Measurements from ENCODE around the gene IFT20. TPM values are rescaled to one million over a fixed set of nuclear protein-coding genes. Genes with fewer than 3 reads are reported as not detected.
A peak's percentile ranks its signal among the peaks of the same experiment; 100 is the strongest.

The IFT20 gene
- total and polyA plus RNA-seq, 2 of the 13 experiments (the other 11 are each of a cell fraction or from before 2014, with no cell fraction given), result 28.0 to 37.8 TPM

- TF ChIP-seq IRF9 (CRISPR knock-in tag; IDR thresholded peaks at IDR 0.05; ENCODE audit: borderline replicate concordance) (0 out of 2 replicates have a peak, but pooled peaks have one; percentile 39), ATF3 (CRISPR knock-in tag; IDR thresholded peaks at IDR 0.05) (no peak), ARNT2 (CRISPR knock-in tag; IDR thresholded peaks at IDR 0.05; ENCODE audit: low read depth) (peak; percentile 2; the same call in 1 of the 2 replicates), ZNF225 (CRISPR knock-in tag; IDR thresholded peaks at IDR 0.05) (no peak), ONECUT2 (CRISPR knock-in tag; IDR thresholded peaks at IDR 0.05) (no peak), HBP1 (CRISPR knock-in tag; IDR thresholded peaks at IDR 0.05; ENCODE audit: low read depth) (0 out of 2 replicates have a peak, but pooled peaks have one; percentile 43), ZNF343 (CRISPR knock-in tag; IDR thresholded peaks at IDR 0.05) (0 out of 2 replicates have a peak, but pooled peaks have one; percentile 26), ZNF414 (CRISPR knock-in tag; IDR thresholded peaks at IDR 0.05) (0 out of 2 replicates have a peak, but pooled peaks have one; percentile 19), ZNF724P (CRISPR knock-in tag; IDR thresholded peaks at IDR 0.05; ENCODE audit: borderline replicate concordance) (0 out of 2 replicates have a peak, but pooled peaks have one; percentile 23), KDM2A (CRISPR knock-in tag; IDR thresholded peaks at IDR 0.05; ENCODE audit: borderline replicate concordance, low read depth) (no peak), HNRNPH1 (optimal IDR thresholded peaks at IDR 0.05; ENCODE audit: low read depth, low read length) (no peak), AHDC1 (CRISPR knock-in tag; IDR thresholded peaks at IDR 0.05; ENCODE audit: borderline replicate concordance) (0 out of 2 replicates have a peak, but pooled peaks have one; percentile 4), ZNF879 (CRISPR knock-in tag; IDR thresholded peaks at IDR 0.05) (0 out of 2 replicates have a peak, but pooled peaks have one; percentile 25), NRL (CRISPR knock-in tag; IDR thresholded peaks at IDR 0.05; ENCODE audit: borderline replicate concordance) (0 out of 2 replicates have a peak, but pooled peaks have one; percentile 34), TRAFD1 (CRISPR knock-in tag; IDR thresholded peaks at IDR 0.05; ENCODE audit: borderline replicate concordance) (0 out of 2 replicates have a peak, but pooled peaks have one; percentile 24), ZNF24 (IDR thresholded peaks at IDR 0.05) (no peak), ZNF768 (CRISPR knock-in tag; IDR thresholded peaks at IDR 0.05) (peak; percentile 40; the same call in 1 of the 2 replicates)
Measured at GRCh38 chr17:28367641-28368305, 32.5 kb upstream of the IFT20 start (continued).

Data from HepG2 (cell line).